Neural progenitor cell (in vitro differentiated cells): ENCODE data around the gene GRM8. TPM values are rescaled to one million over a fixed set of nuclear protein-coding genes. Genes with fewer than 3 reads are reported as not detected.

Experiments
- DNase-seq: peaks from one replicate; pipeline ENCODE4 v3.0.0-alpha.2; 2016; ENCODE audit warnings: low spot score
- H2AFZ ChIP-seq: fragments of 200-600 bp; sonication (generic); replicated peaks from 2 replicates; pipeline ENCODE4 v1.6.1; 2016; ENCODE audit warnings: antibody characterized with exemption
- H3F3A ChIP-seq: fragments of 200-600 bp; sonication (generic); 2 replicates; pipeline ENCODE4 v1.6.1; 2016; ENCODE audit warnings: antibody characterized with exemption, low read depth
- H3K27ac ChIP-seq: fragments of 200-600 bp; sonication (generic); 2 replicates; pipeline ENCODE4 v1.5.1; 2016; ENCODE audit warnings: mild to moderate bottlenecking
- H3K27me3 ChIP-seq: fragments of 200-600 bp; sonication (generic); 2 replicates; pipeline ENCODE4 v1.6.1; 2016; ENCODE audit warnings: mild to moderate bottlenecking, moderate library complexity
- H3K36me3 ChIP-seq: fragments of 200-600 bp; sonication (generic); 2 replicates; pipeline ENCODE4 v1.5.1; 2016
- H3K4me1 ChIP-seq: fragments of 200-600 bp; sonication (generic); 2 replicates; pipeline ENCODE4 v1.6.1; 2016; ENCODE audit warnings: mixed run types
- H3K4me2 ChIP-seq: fragments of 200-600 bp; sonication (generic); 2 replicates; pipeline ENCODE4 v1.6.1; 2016
- H3K4me3 ChIP-seq: fragments of 200-600 bp; sonication (generic); 2 replicates; pipeline ENCODE4 v1.5.1; 2016
- H3K79me2 ChIP-seq: fragments of 200-600 bp; sonication (generic); 2 replicates; pipeline ENCODE4 v1.6.1; 2016; ENCODE audit warnings: low read depth
- H3K9ac ChIP-seq: fragments of 200-600 bp; sonication (generic); 2 replicates; pipeline ENCODE4 v1.6.1; 2016
- H3K9me3 ChIP-seq: fragments of 200-600 bp; sonication (generic); 2 replicates; pipeline ENCODE4 v1.5.1; 2016; ENCODE audit warnings: low read depth
- H4K20me1 ChIP-seq: fragments of 200-600 bp; sonication (generic); 2 replicates; pipeline ENCODE4 v1.6.1; 2016; ENCODE audit warnings: low read depth
- H3K27ac Mint-ChIP-seq: 3 replicates; pipeline ENCODE4 v1.8.0; 2021; ENCODE audit warnings: mixed read lengths
- H3K27me3 Mint-ChIP-seq: 2 replicates; pipeline ENCODE4 v1.8.0; 2022; ENCODE audit warnings: low read depth, mild to moderate bottlenecking, inconsistent platforms, moderate library complexity, mixed read lengths; ENCODE audit not compliant: insufficient read depth
- H3K36me3 Mint-ChIP-seq: 3 replicates; pipeline ENCODE4 v1.8.0; 2021; ENCODE audit warnings: mixed read lengths
- H3K4me1 Mint-ChIP-seq: 3 replicates; pipeline ENCODE4 v1.8.0; 2021; ENCODE audit warnings: mixed read lengths
- H3K4me3 Mint-ChIP-seq: 3 replicates; pipeline ENCODE4 v1.8.0; 2021; ENCODE audit warnings: mild to moderate bottlenecking, moderate library complexity, mixed read lengths
- H3K9me3 Mint-ChIP-seq: 3 replicates; pipeline ENCODE4 v1.8.0; 2020; ENCODE audit warnings: mixed read lengths
- EZH2 ChIP-seq: fragments of 200-600 bp; sonication (generic); IDR thresholded peaks from 2 replicates; pipeline ENCODE4 v1.6.1; 2017; ENCODE audit warnings: antibody characterized with exemption, mild to moderate bottlenecking, moderate library complexity
- EZH2phosphoT487 ChIP-seq: fragments of 200-600 bp; sonication (generic); IDR thresholded peaks from 2 replicates; pipeline ENCODE4 v1.6.1; 2017; ENCODE audit warnings: antibody characterized with exemption
- total RNA-seq: library from RNA; depleted of rRNA; stranded (reverse); fragments of >200 nt; gene quantifications from 2 replicates; pipeline ENCODE4 v1.2.3, GENCODE V29; 2015; ENCODE audit warnings: low replicate concordance
- TF ChIP-seq, protein P1 (sequence below): fragments of 200-600 bp; sonication (generic); IDR thresholded peaks from 2 replicates; pipeline ENCODE4 v1.5.1; 2017; ENCODE audit warnings: antibody characterized with exemption, mild to moderate bottlenecking

Gene GRM8
- total RNA-seq, 1 donor from 2014 or later = 0.62 TPM

DNA sequence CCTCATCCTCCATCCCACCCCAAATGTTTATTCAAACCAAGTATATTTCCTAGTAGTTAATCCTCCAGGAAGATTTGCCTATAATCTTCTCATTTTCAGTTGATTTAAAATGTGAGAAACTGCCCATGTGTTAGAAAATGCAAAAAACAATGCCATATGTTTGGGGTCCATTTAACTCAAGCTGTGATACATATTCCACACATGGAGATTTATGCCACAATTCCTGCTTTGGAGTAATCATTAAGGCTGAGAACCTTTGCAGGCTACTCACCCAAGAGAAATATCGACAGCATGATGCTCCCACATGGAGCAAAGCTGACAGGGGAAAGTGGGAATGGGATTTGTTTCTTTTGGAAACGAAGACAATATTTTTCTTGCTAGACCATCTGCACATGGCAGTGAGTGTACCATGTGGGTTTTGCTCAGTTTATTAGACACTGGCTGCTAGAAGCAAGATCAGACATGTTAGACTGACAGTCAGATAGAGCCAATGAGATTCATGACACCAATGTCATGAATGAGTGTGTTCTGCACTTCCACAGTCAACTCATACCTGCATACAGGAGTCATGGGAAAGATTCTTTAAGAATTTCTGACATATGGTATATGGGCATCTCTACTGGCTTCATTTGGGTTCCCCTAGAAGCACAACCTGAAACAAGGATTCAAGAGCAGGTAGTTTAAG is 3.4 kb upstream of the GRM8 start:
- Histone ChIP-seq H4K20me1 (peaks cover 1% of the 10 kb centered on the region), H3K9me3 (no peaks in the 10 kb centered on the region), H3K27ac (no peak overlapping the region), H3K4me1 (no peaks in the 10 kb centered on the region), H3F3A (peaks cover 16% of the 10 kb centered on the region), H3K9ac (no peak overlapping the region), H2AFZ (no peak overlapping the region), H3K27me3 (peaks cover 90% of the 10 kb centered on the region), H3K79me2 (no peaks in the 10 kb centered on the region), H3K4me3 (no peak overlapping the region), H3K4me2 (no peak overlapping the region), H3K36me3 (no peaks in the 10 kb centered on the region)
- TF ChIP-seq EZH2 (no peak), EZH2phosphoT487 (no peak)
- TF ChIP-seq, protein P1, sequence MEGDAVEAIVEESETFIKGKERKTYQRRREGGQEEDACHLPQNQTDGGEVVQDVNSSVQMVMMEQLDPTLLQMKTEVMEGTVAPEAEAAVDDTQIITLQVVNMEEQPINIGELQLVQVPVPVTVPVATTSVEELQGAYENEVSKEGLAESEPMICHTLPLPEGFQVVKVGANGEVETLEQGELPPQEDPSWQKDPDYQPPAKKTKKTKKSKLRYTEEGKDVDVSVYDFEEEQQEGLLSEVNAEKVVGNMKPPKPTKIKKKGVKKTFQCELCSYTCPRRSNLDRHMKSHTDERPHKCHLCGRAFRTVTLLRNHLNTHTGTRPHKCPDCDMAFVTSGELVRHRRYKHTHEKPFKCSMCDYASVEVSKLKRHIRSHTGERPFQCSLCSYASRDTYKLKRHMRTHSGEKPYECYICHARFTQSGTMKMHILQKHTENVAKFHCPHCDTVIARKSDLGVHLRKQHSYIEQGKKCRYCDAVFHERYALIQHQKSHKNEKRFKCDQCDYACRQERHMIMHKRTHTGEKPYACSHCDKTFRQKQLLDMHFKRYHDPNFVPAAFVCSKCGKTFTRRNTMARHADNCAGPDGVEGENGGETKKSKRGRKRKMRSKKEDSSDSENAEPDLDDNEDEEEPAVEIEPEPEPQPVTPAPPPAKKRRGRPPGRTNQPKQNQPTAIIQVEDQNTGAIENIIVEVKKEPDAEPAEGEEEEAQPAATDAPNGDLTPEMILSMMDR = no peak
- no peak overlapping the region for H3K27ac Mint-ChIP-seq
- H3K4me3 Mint-ChIP-seq = no peak overlapping the region
- DNase-seq = no peak
- peaks cover 20% of the 10 kb centered on the region for H3K27me3 Mint-ChIP-seq
- no peaks in the 10 kb centered on the region for H3K36me3 Mint-ChIP-seq
- peaks cover 2% of the 10 kb centered on the region for H3K9me3 Mint-ChIP-seq
- H3K4me1 Mint-ChIP-seq = no peaks in the 10 kb centered on the region

- H3K36me3 Mint-ChIP-seq = no peaks in the 10 kb centered on the region
These were observed 1.5 kb upstream of the GRM8 start for GRCh38 chr7:127254163-127254684.

GRCh38 chr7:127253281-127254162 is 781 bp upstream of the GRM8 start:
- H3F3A ChIP-seq = peaks cover 16% of the 10 kb centered on the region
- H3K9ac ChIP-seq = no peak overlapping the region
- H2AFZ ChIP-seq = peak overlapping the region; percentile 94
- Mint-ChIP-seq H3K9me3 (no peaks in the 10 kb centered on the region), H3K36me3 (no peaks in the 10 kb centered on the region), H3K4me3 (peak overlapping the region; percentile 90), H3K4me1 (peaks cover 7% of the 10 kb centered on the region), H3K27ac (no peak overlapping the region), H3K27me3 (peaks cover 34% of the 10 kb centered on the region)
- peak; percentile 47 for TF ChIP-seq EZH2
- TF ChIP-seq EZH2phosphoT487 = peak; percentile 10
- TF ChIP-seq, protein P1 = peak; percentile 86
- peak; percentile 88 for DNase-seq
- peak overlapping the region; percentile 99 for H3K4me2 ChIP-seq
- H3K4me3 ChIP-seq = peak overlapping the region; percentile 79
- no peak overlapping the region for H3K27ac ChIP-seq
- H3K27me3 ChIP-seq = peaks cover 100% of the 10 kb centered on the region
- H3K9me3 ChIP-seq = no peaks in the 10 kb centered on the region
- H4K20me1 ChIP-seq = peaks cover 20% of the 10 kb centered on the region
- no peaks in the 10 kb centered on the region for H3K79me2 ChIP-seq
- H3K4me1 ChIP-seq = peaks cover 6% of the 10 kb centered on the region
- H3K36me3 ChIP-seq = no peaks in the 10 kb centered on the region

More at GRCh38 chr7:127254163-127254684, 1.5 kb upstream of the GRM8 start:
- Histone ChIP-seq H3K4me3 (peak overlapping the region; percentile 79), H3K27ac (no peak overlapping the region), H3K36me3 (no peaks in the 10 kb centered on the region), H2AFZ (no peak overlapping the region), H3K4me2 (peak overlapping the region; percentile 99), H3K9ac (no peak overlapping the region), H3K27me3 (peaks cover 94% of the 10 kb centered on the region), H3K9me3 (no peaks in the 10 kb centered on the region), H4K20me1 (peaks cover 20% of the 10 kb centered on the region), H3F3A (peaks cover 16% of the 10 kb centered on the region), H3K4me1 (peaks cover 6% of the 10 kb centered on the region), H3K79me2 (no peaks in the 10 kb centered on the region)
- peaks cover 34% of the 10 kb centered on the region for H3K27me3 Mint-ChIP-seq
- H3K4me1 Mint-ChIP-seq = peaks cover 7% of the 10 kb centered on the region
- H3K4me3 Mint-ChIP-seq = peak overlapping the region; percentile 89
- TF ChIP-seq EZH2phosphoT487 (no peak), EZH2 (no peak)
- TF ChIP-seq, protein P1 = no peak
- DNase-seq = no peak
- no peaks in the 10 kb centered on the region for H3K9me3 Mint-ChIP-seq
- no peak overlapping the region for H3K27ac Mint-ChIP-seq
